Vagina (tissue), 2 donors: ENCODE measurements around the gene C2CD2.

Experiments
- CTCF ChIP-seq, 3 experiments: fragments of 450-650 bp in 2 of 3; fragments of 200-600 bp in 1 of 3; sonication (generic) in 1 of 3; IDR thresholded peaks; one replicate each; pipeline ENCODE4 v1.5.1; 2017 to 2019; ENCODE audit warnings: antibody characterized with exemption in 3 of 3, mild to moderate bottlenecking in 2 of 3, moderate library complexity in 2 of 3
- POLR2A ChIP-seq, 2 donors: fragments of 450-650 bp; IDR thresholded peaks; one replicate each; pipeline ENCODE4 v1.6.1; 2017; ENCODE audit warnings: antibody characterized with exemption in 2 of 2, mild to moderate bottlenecking in 2 of 2, moderate library complexity in 2 of 2

GRCh38 chr21:41854426-41854995 lies 99.3 kb downstream of the C2CD2 start:
- TF ChIP-seq CTCF (IDR thresholded peaks at IDR 0.05) (no peak), POLR2A (IDR thresholded peaks at IDR 0.05) (no peak)
